NCI-H774 (cell line): ENCODE data around the gene ZC3H18.

ENCODE experiments used
- DNase-seq: peaks from one replicate; lab custom pipeline; 2025; lab: John Stamatoyannopoulos, UW

ZC3H18 gene

GRCh38 chr16:88639231-88640038, 69.2 kb downstream of the ZC3H18 start:
- no peak for DNase-seq

- no peak for DNase-seq
Observed at GRCh38 chr16:88640039-88640495, 69.9 kb downstream of the ZC3H18 start.

- no peak for DNase-seq
Observed at GRCh38 chr16:88640498-88641247, 70.5 kb downstream of the ZC3H18 start.

GRCh38 chr16:88642881-88643643, 72.9 kb downstream of the ZC3H18 start:
- no peak for DNase-seq

- DNase-seq, result no peak
Observed at GRCh38 chr16:88643644-88643932, 73.4 kb downstream of the ZC3H18 start.

GRCh38 chr16:88645455-88645854, 75.3 kb downstream of the ZC3H18 start:
- no peak for DNase-seq

GRCh38 chr16:88645941-88646340, 75.7 kb downstream of the ZC3H18 start:
- no peak for DNase-seq

- no peak for DNase-seq
Observed at GRCh38 chr16:88646345-88647034, 76.3 kb downstream of the ZC3H18 start.

GRCh38 chr16:88647178-88648070, 77.2 kb downstream of the ZC3H18 start:
- DNase-seq, result no peak

- peak; percentile 26 for DNase-seq
Observed at GRCh38 chr16:88649195-88649923, 79.2 kb downstream of the ZC3H18 start.

- DNase-seq, result no peak
Observed at GRCh38 chr16:88649924-88650748, 79.9 kb downstream of the ZC3H18 start.

- no peak for DNase-seq
Observed at GRCh38 chr16:88650749-88651275, 80.6 kb downstream of the ZC3H18 start, which contains the start of gene CYBA. Gene CYBA (minus strand): TSS chr16:88651053. CDS start chr16:88651013, 40 bp downstream.

GRCh38 chr16:88651276-88651988, 81.2 kb downstream of the ZC3H18 start:
- no peak for DNase-seq

- DNase-seq, result no peak
Observed at GRCh38 chr16:88651989-88652761, 82.0 kb downstream of the ZC3H18 start.

- DNase-seq, result no peak
Observed at GRCh38 chr16:88652762-88653063, 82.5 kb downstream of the ZC3H18 start.

- no peak for DNase-seq
Observed at GRCh38 chr16:88653101-88653500, 82.9 kb downstream of the ZC3H18 start.

GRCh38 chr16:88653596-88654362, 83.6 kb downstream of the ZC3H18 start:
- no peak for DNase-seq
